ENCODE measurements around the gene TRAP1.

Gene TRAP1

DNA sequence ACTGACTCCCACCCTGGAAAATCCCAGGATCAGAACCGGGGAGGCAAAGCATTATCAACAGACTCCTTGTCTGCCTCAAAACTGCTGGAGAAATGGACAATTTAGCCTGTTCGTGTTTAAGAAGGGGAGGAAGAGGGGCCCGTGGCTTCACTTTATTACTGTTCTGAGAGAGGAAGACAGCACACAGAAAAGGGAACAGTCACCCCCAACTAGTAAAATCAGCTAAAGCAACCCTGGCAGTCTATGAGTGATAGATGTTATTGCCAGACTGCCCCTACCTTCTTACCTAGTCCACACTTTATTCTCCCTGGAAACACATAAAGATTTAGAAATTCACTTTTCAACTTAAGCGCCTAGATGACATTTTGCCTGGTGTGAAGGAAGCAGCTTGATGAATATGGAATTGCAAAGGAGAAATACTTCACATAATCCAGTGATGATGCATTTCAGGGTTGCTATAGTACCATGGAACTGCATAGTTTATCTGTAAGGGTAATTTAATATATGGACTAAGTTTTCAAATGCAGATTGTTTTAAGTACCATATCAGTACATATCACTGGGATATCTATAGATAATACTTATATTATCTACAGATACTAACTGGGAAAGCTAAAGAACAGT lies 36.9 kb upstream of the TRAP1 start:
- peaks cover 73% of the 10 kb centered on the region for H4K20me1 ChIP-seq
- no peak for TF ChIP-seq Cebpa-rat (IDR thresholded peaks at IDR 0.05)
- H3K27ac ChIP-seq, result no peak overlapping the region
- H3K4me1 ChIP-seq, result no peaks in the 10 kb centered on the region
- H3K4me2 ChIP-seq, result no peak overlapping the region
- no peaks in the 10 kb centered on the region for H3K27me3 ChIP-seq
- no peak overlapping the region for H3K4me3 ChIP-seq
- no peaks in the 10 kb centered on the region for H3K9me3 ChIP-seq
- H3K9ac ChIP-seq, result no peak overlapping the region
- peaks cover 95% of the 10 kb centered on the region for H3K36me3 ChIP-seq

DNA sequence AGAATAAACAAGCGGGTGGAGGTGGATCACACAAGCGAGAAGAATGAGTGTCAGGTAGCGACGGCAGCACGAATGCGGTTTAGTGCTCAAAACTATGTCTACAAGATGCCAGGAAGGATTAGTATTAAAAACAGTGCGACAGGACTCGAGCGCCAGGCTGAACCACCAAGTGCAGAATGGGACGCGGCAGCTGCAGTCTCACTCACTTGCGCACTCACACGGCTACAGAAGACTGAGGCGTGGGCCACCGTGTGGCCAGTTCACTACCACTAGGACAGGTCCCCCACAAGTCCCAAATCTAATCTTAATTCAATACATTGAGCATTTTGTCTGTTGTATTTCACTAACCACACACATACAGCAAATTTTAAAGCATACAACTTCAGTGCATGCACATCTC lies 35.7 kb upstream of the TRAP1 start:
- Histone ChIP-seq H3K36me3 (peaks cover 96% of the 10 kb centered on the region), H3K4me2 (no peak overlapping the region), H3K9ac (no peak overlapping the region), H4K20me1 (peaks cover 61% of the 10 kb centered on the region), H3K4me3 (no peak overlapping the region), H3K9me3 (no peaks in the 10 kb centered on the region), H3K4me1 (no peaks in the 10 kb centered on the region), H3K27ac (no peak overlapping the region), H3K27me3 (no peaks in the 10 kb centered on the region)
- TF ChIP-seq Cebpa-rat (IDR thresholded peaks at IDR 0.05), result no peak

DNA sequence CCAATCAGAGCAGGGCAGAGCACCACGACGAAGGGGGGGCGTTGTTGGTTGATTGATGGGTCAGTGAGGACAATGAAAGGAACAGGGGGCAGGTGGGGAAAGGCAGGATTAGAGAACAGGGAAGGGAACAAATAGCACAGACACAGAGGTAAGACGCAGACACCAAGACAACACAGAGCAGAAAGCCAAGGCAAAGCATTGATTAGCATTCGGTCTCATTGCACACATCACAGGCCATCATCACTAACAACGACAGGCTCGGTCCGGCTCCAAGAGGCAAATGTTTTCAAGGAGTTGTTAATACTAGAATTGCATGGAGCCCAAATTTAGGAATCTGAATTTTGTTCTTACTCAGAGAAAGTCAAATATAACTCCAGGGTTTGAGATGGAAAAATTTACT lies 34.6 kb upstream of the TRAP1 start:
- Histone ChIP-seq H3K27me3 (no peaks in the 10 kb centered on the region), H3K9me3 (no peaks in the 10 kb centered on the region), H3K36me3 (peaks cover 96% of the 10 kb centered on the region), H3K4me3 (no peak overlapping the region), H3K4me1 (no peaks in the 10 kb centered on the region), H4K20me1 (peaks cover 56% of the 10 kb centered on the region), H3K4me2 (no peak overlapping the region), H3K9ac (no peak overlapping the region), H3K27ac (no peak overlapping the region)
- no peak for TF ChIP-seq Cebpa-rat (IDR thresholded peaks at IDR 0.05)

DNA sequence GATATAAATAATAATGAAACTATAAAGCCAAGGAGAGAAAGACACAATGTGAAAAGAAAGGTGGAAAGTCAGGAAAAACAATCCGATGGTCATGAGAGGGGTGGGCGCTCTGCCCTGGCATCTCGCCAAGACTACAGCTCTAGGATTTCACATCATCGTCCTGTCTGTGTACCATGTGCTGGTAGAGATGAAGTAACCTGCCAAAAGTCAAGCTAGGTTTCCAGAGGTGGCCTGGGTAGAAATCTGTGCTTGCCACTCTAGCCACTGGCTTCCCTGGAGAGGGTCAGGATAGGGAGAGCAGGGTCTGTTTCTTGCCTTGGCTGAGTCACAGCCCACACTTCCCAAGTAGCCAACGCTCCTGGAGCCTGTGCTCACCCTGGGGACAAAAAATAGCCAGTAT lies 31.0 kb upstream of the TRAP1 start:
- no peak for TF ChIP-seq Cebpa-rat (IDR thresholded peaks at IDR 0.05)
- Histone ChIP-seq H3K36me3 (peaks cover 96% of the 10 kb centered on the region), H3K4me3 (no peak overlapping the region)

DNA sequence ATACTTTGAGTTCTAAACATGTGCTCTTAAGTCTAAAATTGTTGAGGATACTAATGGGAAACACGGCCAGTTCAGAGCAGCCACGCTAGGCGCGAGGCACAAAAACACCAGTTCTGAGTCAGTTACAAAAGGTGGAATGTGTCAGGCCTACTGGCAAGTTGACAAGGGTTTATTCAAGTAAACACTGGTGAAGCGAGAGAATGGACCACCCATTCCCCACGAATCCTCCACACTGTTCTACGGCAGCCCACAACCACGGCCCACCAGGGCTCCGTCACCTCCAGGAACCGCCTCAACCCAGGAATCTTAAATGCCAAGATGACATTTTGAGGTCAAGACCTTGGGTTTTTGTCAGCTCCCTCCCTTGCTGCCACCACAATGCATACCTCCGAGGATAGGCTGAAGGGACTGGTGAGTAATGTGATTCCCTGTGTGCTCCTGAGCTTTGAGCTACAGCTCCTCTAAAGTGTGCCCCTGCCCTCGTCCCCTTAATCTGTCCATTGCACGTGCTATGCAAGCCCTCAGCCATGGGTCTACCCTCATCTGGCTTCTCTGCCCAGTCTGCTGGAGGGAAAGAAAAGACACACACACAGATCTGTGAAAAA lies 28.5 kb upstream of the TRAP1 start:
- Histone ChIP-seq H3K9me3 (no peaks in the 10 kb centered on the region), H3K36me3 (peaks cover 98% of the 10 kb centered on the region), H3K4me1 (no peaks in the 10 kb centered on the region), H3K27ac (no peak overlapping the region), H4K20me1 (peaks cover 47% of the 10 kb centered on the region), H3K9ac (no peak overlapping the region), H3K4me2 (no peak overlapping the region), H3K27me3 (no peaks in the 10 kb centered on the region), H3K4me3 (no peak overlapping the region)
- no peak for TF ChIP-seq Cebpa-rat (IDR thresholded peaks at IDR 0.05)

More for the DNA sequence above, 31.0 kb upstream of the TRAP1 start:
- no peak overlapping the region for H3K4me2 ChIP-seq
- H4K20me1 ChIP-seq, result peaks cover 58% of the 10 kb centered on the region
- no peak overlapping the region for H3K9ac ChIP-seq
- no peaks in the 10 kb centered on the region for H3K4me1 ChIP-seq
- H3K27ac ChIP-seq, result no peak overlapping the region
- no peaks in the 10 kb centered on the region for H3K27me3 ChIP-seq
- no peaks in the 10 kb centered on the region for H3K9me3 ChIP-seq

DNA sequence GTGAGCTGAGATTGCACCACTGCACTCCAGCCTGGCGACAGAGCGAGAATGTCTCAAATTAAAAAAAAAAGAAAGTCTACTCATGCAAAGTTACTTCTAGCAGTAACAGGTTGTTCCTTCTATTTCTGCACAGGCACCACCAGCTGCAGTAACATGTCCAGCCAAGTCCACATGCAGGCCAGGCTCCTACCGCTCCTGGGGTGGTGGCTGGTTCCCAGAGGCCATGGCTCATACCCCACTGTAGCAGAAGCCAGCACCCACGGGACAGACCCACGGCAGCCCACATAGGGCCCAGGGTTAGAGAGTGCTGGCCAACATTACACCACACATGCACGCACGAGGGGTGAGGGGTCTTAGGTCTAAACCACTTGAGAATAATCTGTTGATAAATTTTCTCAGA lies 26.7 kb upstream of the TRAP1 start:
- H3K9ac ChIP-seq, result no peak overlapping the region
- no peak overlapping the region for H3K4me2 ChIP-seq
- H3K4me3 ChIP-seq, result no peak overlapping the region
- no peaks in the 10 kb centered on the region for H3K4me1 ChIP-seq
- no peak overlapping the region for H3K27ac ChIP-seq
- H4K20me1 ChIP-seq, result peaks cover 61% of the 10 kb centered on the region
- H3K9me3 ChIP-seq, result no peaks in the 10 kb centered on the region
- no peak for TF ChIP-seq Cebpa-rat (IDR thresholded peaks at IDR 0.05)
- H3K36me3 ChIP-seq, result peaks cover 100% of the 10 kb centered on the region
- no peaks in the 10 kb centered on the region for H3K27me3 ChIP-seq

DNA sequence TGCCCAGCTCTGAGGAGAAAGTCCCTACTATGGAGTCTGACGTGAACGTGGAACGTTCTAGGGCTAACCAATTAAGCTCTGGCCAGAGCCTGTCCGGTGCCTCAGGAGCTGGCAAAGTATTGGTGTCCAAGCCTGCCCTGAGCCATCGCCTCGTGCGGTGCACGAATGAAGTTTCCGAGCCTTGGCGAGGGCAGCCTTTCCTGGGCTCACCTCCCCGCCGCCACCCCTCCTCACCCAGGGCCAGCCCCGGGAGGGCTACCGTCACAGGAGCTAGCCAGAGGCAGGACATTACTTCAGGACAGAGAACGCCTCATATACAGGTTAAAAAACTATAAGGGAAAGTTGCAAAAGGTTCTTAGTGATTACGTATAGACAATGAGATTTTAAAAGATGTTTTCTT lies 23.6 kb upstream of the TRAP1 start:
- Histone ChIP-seq H3K9ac (no peak overlapping the region), H3K36me3 (peaks cover 100% of the 10 kb centered on the region), H4K20me1 (peaks cover 72% of the 10 kb centered on the region), H3K4me2 (no peak overlapping the region), H3K4me1 (peaks cover 12% of the 10 kb centered on the region), H3K27ac (no peak overlapping the region), H3K9me3 (no peaks in the 10 kb centered on the region), H3K27me3 (no peaks in the 10 kb centered on the region), H3K4me3 (no peak overlapping the region)
- no peak for TF ChIP-seq Cebpa-rat (IDR thresholded peaks at IDR 0.05)

DNA sequence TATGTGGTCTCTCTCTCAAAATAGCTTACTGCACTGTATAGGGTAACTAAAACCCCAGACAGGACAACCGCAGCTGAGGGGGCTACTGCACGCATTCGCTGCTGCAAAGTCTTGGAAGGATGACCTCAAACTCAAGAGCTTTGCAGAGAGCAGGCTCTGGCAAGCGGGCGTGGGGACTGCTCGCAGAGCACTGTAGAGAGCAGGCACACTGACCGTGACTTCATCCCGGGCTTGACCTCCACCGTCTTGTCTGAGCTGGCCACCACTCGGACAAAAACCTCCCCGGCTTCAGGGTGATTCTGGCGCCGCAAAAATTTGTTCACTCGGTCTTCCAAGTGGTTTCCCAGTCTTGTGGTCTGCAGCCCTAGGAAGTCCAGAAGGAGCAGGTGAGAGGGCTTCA lies 22.9 kb upstream of the TRAP1 start:
- H3K9ac ChIP-seq, result no peak overlapping the region
- no peaks in the 10 kb centered on the region for H3K27me3 ChIP-seq
- H3K27ac ChIP-seq, result no peak overlapping the region
- no peak for TF ChIP-seq Cebpa-rat (IDR thresholded peaks at IDR 0.05)
- peaks cover 100% of the 10 kb centered on the region for H3K36me3 ChIP-seq
- no peak overlapping the region for H3K4me2 ChIP-seq
- H3K4me3 ChIP-seq, result no peak overlapping the region
- peaks cover 72% of the 10 kb centered on the region for H4K20me1 ChIP-seq
- H3K9me3 ChIP-seq, result no peaks in the 10 kb centered on the region
- peaks cover 19% of the 10 kb centered on the region for H3K4me1 ChIP-seq

DNA sequence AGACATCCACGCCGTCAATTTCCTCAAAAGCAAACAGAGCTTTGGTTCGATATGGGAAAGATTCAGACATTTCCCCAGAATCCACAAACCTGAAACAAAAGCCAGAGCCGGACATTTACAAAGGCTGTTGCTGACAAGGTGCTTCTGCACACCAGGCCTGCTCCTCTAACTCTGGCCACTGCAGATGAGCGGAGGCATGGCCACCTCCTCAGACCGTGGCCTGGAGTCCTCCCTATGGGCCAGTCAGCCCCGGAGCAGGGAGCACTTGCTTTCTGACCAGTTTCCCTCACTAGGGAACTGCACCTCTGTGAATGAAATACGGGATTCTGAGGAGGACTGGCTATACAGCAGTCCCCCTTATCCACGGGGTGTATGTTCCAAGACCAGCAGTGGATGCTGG lies 22.3 kb upstream of the TRAP1 start:
- Histone ChIP-seq H3K36me3 (peaks cover 100% of the 10 kb centered on the region), H3K4me1 (peaks cover 21% of the 10 kb centered on the region), H3K9ac (no peak overlapping the region), H3K4me3 (no peak overlapping the region), H3K27me3 (no peaks in the 10 kb centered on the region), H3K27ac (no peak overlapping the region), H3K9me3 (no peaks in the 10 kb centered on the region), H3K4me2 (no peak overlapping the region), H4K20me1 (peaks cover 73% of the 10 kb centered on the region)
- no peak for TF ChIP-seq Cebpa-rat (IDR thresholded peaks at IDR 0.05)

DNA sequence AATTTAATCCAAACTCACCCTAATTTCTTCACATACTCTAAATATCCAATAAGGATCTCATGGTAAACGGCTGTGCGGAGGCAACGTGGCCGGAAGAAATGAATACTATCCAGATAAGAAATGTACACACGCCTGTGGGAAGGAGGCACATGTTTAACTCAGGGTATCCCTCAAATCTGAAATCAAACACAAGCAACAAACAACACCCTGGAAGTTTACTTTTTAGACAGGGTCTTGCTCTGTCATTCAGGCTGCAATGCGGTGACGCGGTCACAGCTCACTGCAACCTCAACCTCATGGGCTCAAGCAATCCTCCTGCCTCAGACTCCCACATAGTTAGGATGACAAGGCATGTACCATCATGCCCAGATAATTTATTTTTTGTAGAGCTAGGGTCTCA lies 21.2 kb upstream of the TRAP1 start:
- no peaks in the 10 kb centered on the region for H3K9me3 ChIP-seq
- H3K4me3 ChIP-seq, result no peak overlapping the region
- peaks cover 74% of the 10 kb centered on the region for H4K20me1 ChIP-seq
- no peaks in the 10 kb centered on the region for H3K27me3 ChIP-seq
- H3K27ac ChIP-seq, result no peak overlapping the region
- H3K9ac ChIP-seq, result no peak overlapping the region
- peaks cover 100% of the 10 kb centered on the region for H3K36me3 ChIP-seq
- H3K4me1 ChIP-seq, result peaks cover 21% of the 10 kb centered on the region
- no peak overlapping the region for H3K4me2 ChIP-seq
- no peak for TF ChIP-seq Cebpa-rat (IDR thresholded peaks at IDR 0.05)

Data from BLaER1 (cell line).